ENCODE data around the gene IPPK.

- TF ChIP-seq CTCF (IDR thresholded peaks at IDR 0.05 in 2 of 3, conservative IDR thresholded peaks at IDR 0.05 in 1 of 3; ENCODE audit: borderline replicate concordance in 1 of 3, insufficient read depth in 1 of 3, low read depth in 2 of 3, low read length in 2 of 3) (no peak), POLR2A (IDR thresholded peaks at IDR 0.05; ENCODE audit: borderline replicate concordance, extremely low read depth, insufficient read depth, insufficient read length) (no peak), SRF (IDR thresholded peaks at IDR 0.05; ENCODE audit: low read depth) (no peak), POLR2AphosphoS5 (IDR thresholded peaks at IDR 0.05; ENCODE audit: low read depth, low read length) (no peak), EZH2 (IDR thresholded peaks at IDR 0.05) (no peak), ZBTB33 (IDR thresholded peaks at IDR 0.05; ENCODE audit: extremely low read depth, insufficient replicate concordance, low read length) (no peak), MAX (IDR thresholded peaks at IDR 0.05) (no peak), SIN3A (IDR thresholded peaks at IDR 0.05; ENCODE audit: low read depth) (no peak), REST (IDR thresholded peaks at IDR 0.05; ENCODE audit: low read depth) (no peak), ELF1 (IDR thresholded peaks at IDR 0.05; ENCODE audit: borderline replicate concordance, low read depth) (no peak), RAD21 (IDR thresholded peaks at IDR 0.05; ENCODE audit: low read depth) (no peak)
Observed at GRCh38 chr9:92598382-92598781, 71.5 kb downstream of the IPPK start.

All from HCT116 (cell line).